HUDEP-2 (cell line): ENCODE results near the gene DNAJB8.

ENCODE experiments used
- DNase-seq, 76 experiments: peaks; one replicate each; lab custom pipeline; 2025; ENCODE audit not compliant: unreplicated experiment in 76 of 76; lab: John Stamatoyannopoulos, UW

The DNAJB8 gene

GRCh38 chr3:128452678-128453275 lies 13.9 kb downstream of the DNAJB8 start:
- DNase-seq: no peak

- DNase-seq: no peak
Observed at GRCh38 chr3:128452120-128452519, 14.6 kb downstream of the DNAJB8 start.

GRCh38 chr3:128449111-128449638 lies 17.5 kb downstream of the DNAJB8 start:
- DNase-seq: no peak

- no peak for DNase-seq
Observed at GRCh38 chr3:128448491-128448890, 18.2 kb downstream of the DNAJB8 start.

- no peak for DNase-seq
Observed at GRCh38 chr3:128447561-128448013, 19.1 kb downstream of the DNAJB8 start.

GRCh38 chr3:128446821-128447220 lies 19.9 kb downstream of the DNAJB8 start:
- DNase-seq: no peak

GRCh38 chr3:128445357-128445756 lies 21.3 kb downstream of the DNAJB8 start:
- no peak for DNase-seq

GRCh38 chr3:128443771-128444170 lies 22.9 kb downstream of the DNAJB8 start:
- no peak for DNase-seq

- DNase-seq: no peak
Observed at GRCh38 chr3:128442949-128443348, 23.7 kb downstream of the DNAJB8 start.

GRCh38 chr3:128442070-128442469 lies 24.6 kb downstream of the DNAJB8 start:
- no peak for DNase-seq

- no peak for DNase-seq
Observed at GRCh38 chr3:128439226-128439625, 27.5 kb downstream of the DNAJB8 start.

GRCh38 chr3:128438488-128439072 lies 28.1 kb downstream of the DNAJB8 start:
- DNase-seq: peak in 13 of 76 experiments; percentile 5 to 29 (median 17)

- no peak for DNase-seq
Observed at GRCh38 chr3:128436214-128436613, 30.5 kb downstream of the DNAJB8 start.

- no peak for DNase-seq
Observed at GRCh38 chr3:128435561-128435960, 31.1 kb downstream of the DNAJB8 start.

GRCh38 chr3:128435058-128435457 lies 31.6 kb downstream of the DNAJB8 start:
- peak in 7 of 76 experiments; percentile 9 to 33 (median 13) for DNase-seq

- DNase-seq: no peak
Observed at GRCh38 chr3:128434524-128434923, 32.2 kb downstream of the DNAJB8 start.

GRCh38 chr3:128433837-128434165 lies 32.9 kb downstream of the DNAJB8 start:
- no peak for DNase-seq

GRCh38 chr3:128432971-128433836 lies 33.5 kb downstream of the DNAJB8 start:
- DNase-seq: peak in 1 of 76 experiments; percentile 17

GRCh38 chr3:128432301-128432970 lies 34.3 kb downstream of the DNAJB8 start:
- no peak for DNase-seq

- DNase-seq: no peak
Observed at GRCh38 chr3:128431803-128432300, 34.8 kb downstream of the DNAJB8 start.

- DNase-seq: no peak
Observed at GRCh38 chr3:128430731-128431130, 36.0 kb downstream of the DNAJB8 start.
